A673 (cell line): ENCODE data around the gene FAM83G. TPM values are rescaled to one million over a fixed set of nuclear protein-coding genes. Genes with fewer than 3 reads are reported as not detected.

Source experiments
- BruUV-seq: library from RNA; stranded (reverse); fragments of 400-500 nt; replicated peaks from 2 replicates; lab custom pipeline; 2021; lab: Mats Ljungman, UMichigan
- CTCF ChIA-PET: fragments of 300-600 bp; sonication (Branson Sonifier 250); formaldehyde crosslinking; loops from one replicate; lab custom pipeline; 2022; ENCODE audit warnings: antibody characterized with exemption; lab: Charles Lee
- POLR2A ChIA-PET: fragments of 300-600 bp; sonication (Branson Sonifier 250); formaldehyde crosslinking; loops from one replicate; lab custom pipeline; 2022; ENCODE audit warnings: antibody characterized with exemption; ENCODE audit not compliant: low non-redundant PET; lab: Charles Lee
- DNase-seq: peaks from one replicate; pipeline ENCODE4 v3.0.0-alpha.2; 2015; ENCODE audit warnings: low spot score
- H3K27ac ChIP-seq: fragments of 200-600 bp; sonication (generic); 2 replicates; pipeline ENCODE4 v1.5.1; 2016; ENCODE audit warnings: mixed run types, low read depth, mild to moderate bottlenecking, mixed read lengths, antibody characterized with exemption, low read length; ENCODE audit not compliant: poor library complexity, severe bottlenecking
- H3K27me3 ChIP-seq: fragments of 200-600 bp; sonication (generic); replicated peaks from 2 replicates; pipeline ENCODE4 v1.6.1; 2017; ENCODE audit warnings: mixed run types, low read depth, mild to moderate bottlenecking, mixed read lengths, antibody characterized with exemption, low read length; ENCODE audit not compliant: insufficient read depth, poor library complexity
- H3K36me3 ChIP-seq: fragments of 200-600 bp; sonication (generic); 2 replicates; pipeline ENCODE4 v1.6.1; 2016; ENCODE audit warnings: mixed run types, mild to moderate bottlenecking, mixed read lengths, antibody characterized with exemption, low read length; ENCODE audit not compliant: insufficient read depth, poor library complexity, severe bottlenecking
- H3K4me1 ChIP-seq: fragments of 200-600 bp; sonication (generic); 2 replicates; pipeline ENCODE4 v1.6.1; 2017; ENCODE audit warnings: mixed run types, mild to moderate bottlenecking, mixed read lengths, antibody characterized with exemption, low read length; ENCODE audit not compliant: insufficient read depth, poor library complexity, severe bottlenecking
- H3K4me3 ChIP-seq: fragments of 200-600 bp; sonication (generic); 2 replicates; pipeline ENCODE4 v1.5.1; 2016; ENCODE audit warnings: low read depth, mixed run types, mild to moderate bottlenecking, mixed read lengths, low read length; ENCODE audit not compliant: poor library complexity, severe bottlenecking
- H3K9me3 ChIP-seq: fragments of 200-600 bp; sonication (generic); 2 replicates; pipeline ENCODE4 v1.6.1; 2016; ENCODE audit warnings: mixed run types, low read depth, mild to moderate bottlenecking, mixed read lengths, antibody characterized with exemption, low read length; ENCODE audit not compliant: poor library complexity, severe bottlenecking
- CTCF ChIP-seq: fragments of 300-800, 200-600 bp; sonication (generic); conservative IDR thresholded peaks from 2 replicates; pipeline ENCODE4 v1.5.1; 2017; ENCODE audit warnings: low read depth, mild to moderate bottlenecking, antibody characterized with exemption, low read length, moderate library complexity, mixed read lengths
- EZH2 ChIP-seq: fragments of 200-600 bp; sonication (generic); IDR thresholded peaks from 2 replicates; pipeline ENCODE4 v1.6.1; 2017; ENCODE audit warnings: borderline replicate concordance, low read depth, mild to moderate bottlenecking, mixed read lengths, antibody characterized with exemption, low read length; ENCODE audit not compliant: poor library complexity, severe bottlenecking
- intact Hi-C: fragments of 100-400 bp; cut with micrococcal nuclease; formaldehyde crosslinking; loops from one replicate; pipeline ENCODE4 v1.10.0; 2022; ENCODE audit not compliant: unreplicated experiment
- total RNA-seq: library from RNA; stranded (reverse); gene quantifications from 2 replicates; pipeline ENCODE4 v1.2.3, GENCODE V29; 2021

The FAM83G gene
- total RNA-seq, 1 experiment from 2014 or later = 12.4 TPM

GRCh38 chr17:18954321-18954720, 50.2 kb downstream of the FAM83G start:
- no peaks in the 10 kb centered on the region for H3K4me1 ChIP-seq
- no peak overlapping the region for H3K4me3 ChIP-seq
- POLR2A ChIA-PET = no interaction called here
- TF ChIP-seq EZH2 (no peak), CTCF (no peak)
- no peaks in the 10 kb centered on the region for H3K27me3 ChIP-seq
- no peaks in the 10 kb centered on the region for H3K36me3 ChIP-seq
- intact Hi-C loops = no loop called here
- BruUV-seq = no TSS peak
- DNase-seq = no peak
- H3K9me3 ChIP-seq = no peaks in the 10 kb centered on the region
- CTCF ChIA-PET = no interaction called here
- H3K27ac ChIP-seq = no peak overlapping the region

GRCh38 chr17:18953231-18953728, 51.3 kb downstream of the FAM83G start:
- H3K27ac ChIP-seq = no peak overlapping the region
- ChIA-PET CTCF (no interaction called here), POLR2A (no interaction called here)
- no peak for TF ChIP-seq EZH2
- intact Hi-C loops = no loop called here
- no TSS peak for BruUV-seq
- no peak overlapping the region for H3K4me3 ChIP-seq
- H3K4me1 ChIP-seq = no peaks in the 10 kb centered on the region
- DNase-seq = no peak
- no peaks in the 10 kb centered on the region for H3K9me3 ChIP-seq
- no peaks in the 10 kb centered on the region for H3K36me3 ChIP-seq
- H3K27me3 ChIP-seq = no peaks in the 10 kb centered on the region

DNA sequence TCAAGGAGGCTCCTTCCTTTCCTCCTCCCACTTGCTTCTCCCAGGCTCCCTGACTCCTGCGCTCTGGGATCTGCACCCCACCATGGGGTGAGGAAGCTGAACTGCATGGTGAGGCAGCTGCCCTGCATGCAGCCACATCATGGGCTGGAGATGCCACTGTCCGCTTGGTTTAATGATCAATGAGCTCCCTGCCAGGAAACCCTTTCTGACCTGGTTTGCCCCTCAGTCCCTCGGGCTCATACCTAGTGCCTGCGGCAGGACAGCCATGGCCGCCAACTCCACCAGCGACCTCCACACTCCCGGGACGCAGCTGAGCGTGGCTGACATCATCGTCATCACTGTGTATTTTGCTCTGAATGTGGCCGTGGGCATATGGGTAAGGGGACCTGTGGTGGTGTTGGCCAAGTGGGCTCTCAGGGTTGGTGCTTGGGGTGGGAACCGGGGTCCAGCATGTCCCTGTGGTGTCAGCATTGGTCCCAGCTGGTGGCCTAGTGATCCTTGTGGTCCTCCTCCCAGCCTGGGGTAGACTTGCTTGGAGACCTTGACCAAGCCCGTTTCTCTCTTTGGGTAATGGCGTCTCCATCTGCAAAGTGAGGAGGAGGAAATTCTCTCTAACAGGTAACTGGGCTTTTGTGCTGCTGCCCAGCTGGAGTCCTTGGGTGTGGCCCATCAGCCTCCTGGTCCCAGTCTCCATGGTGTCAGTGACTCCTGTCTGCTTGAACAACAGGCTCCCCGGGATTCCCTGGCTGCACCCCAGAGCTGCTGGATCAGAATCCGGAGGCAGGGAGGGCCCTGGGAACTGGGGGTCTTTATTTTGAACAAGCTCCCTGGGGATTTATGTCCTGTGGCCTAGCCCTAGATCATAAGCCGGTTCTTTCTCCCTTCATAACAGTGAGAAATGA, 52.4 kb downstream of the FAM83G start, which contains the start of gene SLC5A10:
Gene SLC5A10 (plus strand): TSS at position 225 of the 902 bp plus-strand sequence. CDS start 41 bp downstream, at position 266.
- TF ChIP-seq EZH2 = no peak
- peak; percentile 51 for TF ChIP-seq CTCF
- no TSS peak for BruUV-seq
- Histone ChIP-seq H3K4me1 (no peaks in the 10 kb centered on the region), H3K4me3 (no peak within 1 kb of the TSS), H3K36me3 (no peaks in the 10 kb centered on the region), H3K27me3 (no peaks in the 10 kb centered on the region), H3K27ac (no peak within 1 kb of the TSS), H3K9me3 (no peaks in the 10 kb centered on the region)
- DNase-seq = peak; percentile 43
- CTCF ChIA-PET = interaction anchor here (1.3 kb wide), 1 partner anchor 9 kb away, joined by 4 read pairs; no protein-coding TSS in a partner anchor
- POLR2A ChIA-PET = no interaction called here
- intact Hi-C loops = no loop called here
